RWPE2 (cell line): ENCODE data around the gene ARID3A.

Experiments
- ATAC-seq: fragments of 200-7000 bp; cut with Tn5 transposase; 3 replicates; pipeline ENCODE4 v1.9.1; 2021; ENCODE audit warnings: low read depth
- DNase-seq: peaks from one replicate; pipeline ENCODE4 v3.0.0-alpha.2; 2020; ENCODE audit warnings: low spot score
- H3K27ac ChIP-seq: fragments of 450-650 bp; 2 replicates; pipeline ENCODE4 v1.5.1; 2017; ENCODE audit warnings: mild to moderate bottlenecking; ENCODE audit not compliant: poor library complexity, severe bottlenecking
- H3K27me3 ChIP-seq: fragments of 250-450 bp; sonication (Bioruptor Pico); 2 replicates; pipeline ENCODE4 v1.5.1; 2021; ENCODE audit warnings: mild to moderate bottlenecking, moderate library complexity; ENCODE audit not compliant: insufficient read depth, poor library complexity, severe bottlenecking
- H3K36me3 ChIP-seq: fragments of 250-450 bp; sonication (Bioruptor Pico); 2 replicates; pipeline ENCODE4 v1.5.1; 2020; ENCODE audit warnings: low read depth, mild to moderate bottlenecking, moderate library complexity
- H3K4me1 ChIP-seq: fragments of 250-450 bp; sonication (Bioruptor Pico); 2 replicates; pipeline ENCODE4 v1.5.1; 2021; ENCODE audit warnings: mild to moderate bottlenecking, moderate library complexity; ENCODE audit not compliant: insufficient read depth, poor library complexity, severe bottlenecking
- H3K4me3 ChIP-seq: fragments of 250-450 bp; sonication (Bioruptor Pico); 2 replicates; pipeline ENCODE4 v1.5.1; 2021; ENCODE audit warnings: mild to moderate bottlenecking, moderate library complexity; ENCODE audit not compliant: severe bottlenecking
- H3K9me3 ChIP-seq: fragments of 250-450 bp; sonication (Bioruptor Pico); 2 replicates; pipeline ENCODE4 v1.5.1; 2021; ENCODE audit warnings: mild to moderate bottlenecking, moderate library complexity; ENCODE audit not compliant: severe bottlenecking
- CTCF ChIP-seq: fragments of 450-650 bp; IDR thresholded peaks from one replicate; pipeline ENCODE4 v1.5.1; 2017; ENCODE audit warnings: mild to moderate bottlenecking, moderate library complexity; ENCODE audit not compliant: poor library complexity, severe bottlenecking

Gene ARID3A

GRCh38 chr19:1007399-1008251, 81.8 kb downstream of the ARID3A start:
- DNase-seq (no peak), ATAC-seq (no peak)
- Histone ChIP-seq H3K27me3 (no peaks in the 10 kb centered on the region), H3K9me3 (no peaks in the 10 kb centered on the region), H3K4me1 (no peaks in the 10 kb centered on the region), H3K36me3 (peaks cover 13% of the 10 kb centered on the region; the same call in 1 of the 2 replicates), H3K4me3 (no peak overlapping the region), H3K27ac (no peak overlapping the region)
- no peak for TF ChIP-seq CTCF

- H3K4me3 ChIP-seq: no peak overlapping the region
- ATAC-seq: no peak
- H3K36me3 ChIP-seq: peaks cover 15% of the 10 kb centered on the region; the same call in 1 of the 2 replicates
- no peaks in the 10 kb centered on the region for H3K27me3 ChIP-seq
- no peaks in the 10 kb centered on the region for H3K9me3 ChIP-seq
- H3K4me1 ChIP-seq: no peaks in the 10 kb centered on the region
- no peak overlapping the region for H3K27ac ChIP-seq
- no peak for DNase-seq
- no peak for TF ChIP-seq CTCF
Observed at GRCh38 chr19:1008268-1009040, 82.6 kb downstream of the ARID3A start.

- Histone ChIP-seq H3K27me3 (no peaks in the 10 kb centered on the region), H3K9me3 (no peaks in the 10 kb centered on the region), H3K4me3 (no peak overlapping the region), H3K36me3 (peaks cover 22% of the 10 kb centered on the region; the same call in 1 of the 2 replicates), H3K4me1 (no peaks in the 10 kb centered on the region), H3K27ac (no peak overlapping the region)
- DNase-seq (no peak), ATAC-seq (no peak; the same call in 2 of the 3 replicates)
- TF ChIP-seq CTCF: no peak
Observed at GRCh38 chr19:1009041-1009980, 83.5 kb downstream of the ARID3A start.

GRCh38 chr19:1009981-1010538, 84.2 kb downstream of the ARID3A start:
- no peak overlapping the region for H3K4me3 ChIP-seq
- ATAC-seq (no peak), DNase-seq (no peak)
- H3K27me3 ChIP-seq: no peaks in the 10 kb centered on the region
- no peak overlapping the region for H3K27ac ChIP-seq
- peaks cover 28% of the 10 kb centered on the region for H3K36me3 ChIP-seq
- no peaks in the 10 kb centered on the region for H3K4me1 ChIP-seq
- no peaks in the 10 kb centered on the region for H3K9me3 ChIP-seq
- no peak for TF ChIP-seq CTCF
